ENCODE data around the gene ERMARD.
"Not testable (repeated sequence)": the region's sequence is repeated elsewhere in the genome, so short reads cannot be mapped to it uniquely, and the experiment has no call there.

Gene ERMARD

GRCh38 chr6:169755162-169755561, 3.7 kb downstream of the ERMARD start:
- H3K4me3 ChIP-seq (ENCODE audit: low read length): no peak overlapping the region
- no peak for TF ChIP-seq CTCF (IDR thresholded peaks at IDR 0.05; ENCODE audit: insufficient read depth, low read depth, low read length, missing control alignments)
- no peak for DNase-seq (ENCODE audit: low read depth)

GRCh38 chr6:169763308-169763707, 11.9 kb downstream of the ERMARD start:
- no peak for TF ChIP-seq CTCF (IDR thresholded peaks at IDR 0.05; ENCODE audit: insufficient read depth, low read depth, low read length, missing control alignments)
- no peak for DNase-seq (ENCODE audit: low read depth)
- H3K4me3 ChIP-seq (ENCODE audit: low read length): no peak overlapping the region

GRCh38 chr6:169763881-169764280, 12.5 kb downstream of the ERMARD start:
- TF ChIP-seq CTCF (IDR thresholded peaks at IDR 0.05; ENCODE audit: insufficient read depth, low read depth, low read length, missing control alignments): no peak
- H3K4me3 ChIP-seq (ENCODE audit: low read length): no peak overlapping the region
- DNase-seq (ENCODE audit: low read depth): no peak

DNA sequence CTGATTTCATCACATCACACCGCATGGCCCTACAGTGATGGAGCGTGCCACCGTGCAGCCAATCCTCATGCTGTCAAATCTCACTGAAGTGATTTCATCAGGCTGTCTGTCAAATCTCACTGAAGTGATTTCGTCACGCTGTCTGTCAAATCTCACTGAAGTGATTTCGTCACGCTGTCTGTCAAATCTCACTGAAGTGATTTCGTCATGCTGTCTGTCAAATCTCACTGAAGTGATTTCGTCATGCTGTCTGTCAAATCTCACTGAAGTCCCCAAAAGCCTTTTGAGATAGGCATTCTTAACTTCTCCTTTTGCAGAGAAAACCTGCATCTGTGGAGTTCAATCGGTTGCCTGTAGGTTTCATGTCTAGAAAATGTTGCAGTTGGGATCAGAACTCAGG, 14.4 kb downstream of the ERMARD start:
- not testable (repeated sequence) for DNase-seq (ENCODE audit: low read depth); H3K4me3 ChIP-seq (ENCODE audit: low read length)

DNA sequence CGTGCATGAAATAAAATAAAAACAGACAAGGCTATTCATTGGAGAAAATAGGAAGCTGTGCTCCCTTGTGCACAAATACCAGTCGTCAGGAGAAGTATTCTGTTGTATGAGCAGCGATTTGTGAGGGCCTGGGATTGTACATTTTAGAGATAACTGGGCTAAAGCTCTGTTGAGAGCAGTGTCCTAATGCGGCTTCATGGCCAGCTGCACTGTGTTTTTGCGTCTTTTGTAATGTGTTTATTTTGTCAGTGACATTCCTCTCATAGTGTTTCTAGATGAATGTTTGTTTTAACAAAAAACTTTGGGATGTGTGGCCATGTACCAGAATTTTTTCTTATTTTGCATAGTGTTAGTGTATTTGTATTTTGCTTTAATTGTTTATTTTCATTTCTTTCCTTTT, 14.8 kb downstream of the ERMARD start:
- TF ChIP-seq CTCF (IDR thresholded peaks at IDR 0.05; ENCODE audit: insufficient read depth, low read depth, low read length, missing control alignments): no peak
- H3K4me3 ChIP-seq (ENCODE audit: low read length): no peak overlapping the region
- DNase-seq (ENCODE audit: low read depth): no peak

DNA sequence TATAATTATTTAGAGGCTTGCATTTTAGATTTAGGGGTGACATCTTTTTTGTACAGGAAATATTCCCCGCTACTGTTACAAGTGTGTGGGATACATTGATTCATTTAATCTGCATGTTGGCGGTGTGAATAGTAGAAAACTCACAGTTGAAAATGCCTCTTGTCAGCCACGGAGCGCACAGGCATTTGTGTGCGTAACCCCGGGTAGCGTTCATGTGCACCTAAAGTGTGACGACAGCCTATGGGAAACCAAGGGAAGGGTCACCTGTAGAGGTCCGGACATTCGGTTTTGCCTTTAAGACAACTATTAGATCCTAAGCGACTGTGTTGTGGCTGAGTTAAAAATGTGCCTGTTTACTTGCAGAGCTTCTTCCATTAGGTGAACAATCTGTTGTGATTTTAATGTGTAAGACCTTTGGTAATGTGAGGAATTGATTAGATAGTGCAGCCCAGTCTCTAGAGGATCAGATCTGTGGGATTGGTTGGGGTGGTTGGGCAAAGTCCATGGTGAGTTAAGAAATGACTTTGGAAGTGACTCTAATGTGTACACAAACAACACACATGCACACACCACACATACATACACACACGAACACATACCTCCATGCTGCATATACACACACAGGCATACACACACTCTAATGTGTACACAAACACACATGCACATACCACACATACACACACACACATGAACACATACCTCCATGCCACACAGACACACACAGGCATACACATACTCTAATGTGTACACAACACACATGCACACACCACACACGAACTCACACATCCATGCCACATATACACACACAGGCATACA, 15.7 kb downstream of the ERMARD start:
- no peak for DNase-seq (ENCODE audit: low read depth)
- no peak overlapping the region for H3K4me3 ChIP-seq (ENCODE audit: low read length)
- TF ChIP-seq CTCF (IDR thresholded peaks at IDR 0.05; ENCODE audit: insufficient read depth, low read depth, low read length, missing control alignments): no peak

DNA sequence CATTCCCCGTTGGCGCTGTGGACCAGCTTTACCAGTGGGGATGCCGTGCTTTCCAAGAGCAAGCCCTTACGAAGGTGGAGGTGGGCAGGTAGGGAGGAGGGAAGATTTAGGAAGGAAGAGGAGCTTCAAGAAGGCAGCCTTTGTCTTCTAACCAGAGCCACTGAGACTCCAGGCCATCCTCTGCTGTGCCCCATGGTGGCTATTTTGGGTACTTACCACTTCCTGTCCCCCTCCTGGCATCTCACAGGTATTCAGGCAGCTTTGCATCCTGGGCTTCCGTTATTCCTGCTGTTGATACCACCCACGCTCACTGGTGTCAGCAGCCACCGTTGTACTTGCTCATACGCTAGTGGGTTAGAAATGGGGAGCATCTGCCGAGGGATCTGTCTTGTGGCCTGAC, 22.9 kb downstream of the ERMARD start:
- DNase-seq (ENCODE audit: low read depth): no peak
- H3K4me3 ChIP-seq (ENCODE audit: low read length): no peak overlapping the region
- TF ChIP-seq CTCF (IDR thresholded peaks at IDR 0.05; ENCODE audit: insufficient read depth, low read depth, low read length, missing control alignments): no peak
